OCI-LY3 (cell line): ENCODE results near the gene NRDC.

ENCODE experiments used
- EZH2phosphoT487 ChIP-seq: fragments of 200-600 bp; shearing (Covaris generic); IDR thresholded peaks from 2 replicates; pipeline ENCODE4 v1.6.1; 2018; ENCODE audit warnings: antibody characterized with exemption, mixed run types, low read depth
- TF ChIP-seq, protein P1 (sequence below): fragments of 200-600, 300-600 bp; sonication (generic); IDR thresholded peaks from 2 replicates; pipeline ENCODE4 v1.5.1; 2014; ENCODE audit warnings: antibody characterized with exemption, low read length, low read depth

GRCh38 chr1:51871351-51871975 is 7.1 kb downstream of the NRDC start:
- TF ChIP-seq, protein P1, sequence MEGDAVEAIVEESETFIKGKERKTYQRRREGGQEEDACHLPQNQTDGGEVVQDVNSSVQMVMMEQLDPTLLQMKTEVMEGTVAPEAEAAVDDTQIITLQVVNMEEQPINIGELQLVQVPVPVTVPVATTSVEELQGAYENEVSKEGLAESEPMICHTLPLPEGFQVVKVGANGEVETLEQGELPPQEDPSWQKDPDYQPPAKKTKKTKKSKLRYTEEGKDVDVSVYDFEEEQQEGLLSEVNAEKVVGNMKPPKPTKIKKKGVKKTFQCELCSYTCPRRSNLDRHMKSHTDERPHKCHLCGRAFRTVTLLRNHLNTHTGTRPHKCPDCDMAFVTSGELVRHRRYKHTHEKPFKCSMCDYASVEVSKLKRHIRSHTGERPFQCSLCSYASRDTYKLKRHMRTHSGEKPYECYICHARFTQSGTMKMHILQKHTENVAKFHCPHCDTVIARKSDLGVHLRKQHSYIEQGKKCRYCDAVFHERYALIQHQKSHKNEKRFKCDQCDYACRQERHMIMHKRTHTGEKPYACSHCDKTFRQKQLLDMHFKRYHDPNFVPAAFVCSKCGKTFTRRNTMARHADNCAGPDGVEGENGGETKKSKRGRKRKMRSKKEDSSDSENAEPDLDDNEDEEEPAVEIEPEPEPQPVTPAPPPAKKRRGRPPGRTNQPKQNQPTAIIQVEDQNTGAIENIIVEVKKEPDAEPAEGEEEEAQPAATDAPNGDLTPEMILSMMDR: no peak
- no peak for TF ChIP-seq EZH2phosphoT487
